ENCODE measurements around the gene KRT77. TPM values are rescaled to one million over a fixed set of nuclear protein-coding genes. Genes with fewer than 3 reads are reported as not detected.

Gene KRT77
- total RNA-seq, 1 donor from 2014 or later: 0.10 TPM

DNA sequence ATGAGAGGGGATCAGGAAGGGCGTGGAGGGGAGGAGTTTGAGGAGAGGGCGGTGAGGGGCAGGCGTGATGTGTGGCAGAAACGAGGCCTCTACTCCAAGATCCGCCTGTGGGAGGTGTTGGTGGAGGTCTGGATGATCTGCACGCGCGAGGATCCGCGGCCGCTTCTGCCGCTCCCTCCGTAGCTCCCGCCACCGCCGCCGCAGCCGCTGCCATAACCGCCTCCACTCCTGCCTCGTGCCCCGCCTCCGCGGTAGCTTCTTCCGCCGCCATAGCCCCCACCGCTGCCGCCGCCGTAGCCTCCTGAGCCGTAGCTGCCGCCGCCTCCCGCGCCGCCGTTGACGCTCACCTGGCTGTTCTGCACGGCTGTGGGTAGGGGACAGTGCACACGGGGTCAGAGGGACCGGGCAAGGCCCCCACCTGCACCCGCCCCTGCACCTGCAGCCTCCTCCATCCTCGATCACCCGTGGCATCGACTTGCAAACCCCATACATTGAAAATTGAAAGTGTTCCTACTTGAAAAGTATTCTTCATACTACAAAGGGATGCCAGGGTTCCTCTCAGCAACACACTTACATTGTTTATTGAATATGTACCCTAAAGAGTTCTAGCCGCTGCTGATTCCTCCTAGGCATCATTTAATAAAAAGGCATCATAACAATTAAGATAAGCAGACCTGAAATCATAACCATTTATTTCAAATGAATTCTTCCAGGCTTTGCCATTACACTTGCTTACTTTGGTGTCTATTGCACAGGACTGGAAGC is 12.1 kb downstream of the KRT77 start:
- DNase-seq: no peak

DNA sequence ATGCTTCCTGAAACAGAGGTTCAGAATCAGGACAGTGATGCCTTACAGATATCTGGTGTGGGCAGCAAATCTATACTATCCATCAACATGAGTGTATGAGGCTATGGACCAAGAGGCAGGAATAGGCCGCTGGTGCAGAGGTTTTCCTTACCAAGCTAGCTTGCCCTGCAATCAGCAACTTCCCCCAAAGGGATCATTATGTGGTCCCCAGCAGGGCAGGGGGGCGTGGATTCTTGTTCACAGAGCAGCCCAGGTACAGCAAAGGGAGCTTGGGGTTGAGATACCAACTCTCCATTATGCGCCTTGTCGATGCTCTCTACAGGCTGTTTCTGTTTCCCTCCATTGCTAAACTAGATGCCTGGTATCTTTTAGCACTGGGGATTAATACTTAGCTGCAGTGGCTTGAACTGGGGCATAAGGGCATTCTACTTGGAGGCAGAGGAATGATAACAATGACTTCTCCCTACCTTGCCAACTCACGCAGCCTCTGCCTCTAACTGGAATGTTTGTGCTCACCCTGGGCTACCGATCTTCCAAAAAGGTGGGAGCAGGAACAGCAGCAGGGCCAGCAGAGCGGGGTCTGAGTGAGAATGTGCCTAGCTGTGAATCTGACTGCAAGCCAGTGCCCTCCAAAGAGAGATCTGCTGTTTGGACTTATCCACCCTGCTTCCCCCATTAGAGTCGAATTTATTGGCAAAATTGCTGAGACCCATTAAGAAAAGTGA is 12.8 kb downstream of the KRT77 start:
- DNase-seq: no peak

DNA sequence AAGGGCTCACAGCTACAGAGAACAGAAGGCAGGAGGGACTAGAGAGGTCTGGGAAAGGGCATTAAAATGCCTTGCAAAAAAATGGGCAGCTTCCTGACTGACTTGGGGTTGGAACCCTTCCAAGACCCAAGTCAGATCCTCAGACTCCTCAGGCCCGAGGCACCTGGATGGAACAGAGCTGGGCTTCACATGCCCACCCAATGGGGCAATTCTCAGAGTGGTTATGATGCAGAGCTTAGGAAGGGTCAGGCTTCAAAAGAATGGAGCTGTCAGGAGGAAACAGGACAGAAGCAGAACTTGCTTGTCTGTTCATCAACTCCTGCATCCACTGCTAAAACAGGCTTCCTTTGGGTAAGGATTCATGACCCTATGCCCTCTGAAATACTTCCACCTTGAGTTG is 13.4 kb downstream of the KRT77 start:
- DNase-seq: no peak

DNA sequence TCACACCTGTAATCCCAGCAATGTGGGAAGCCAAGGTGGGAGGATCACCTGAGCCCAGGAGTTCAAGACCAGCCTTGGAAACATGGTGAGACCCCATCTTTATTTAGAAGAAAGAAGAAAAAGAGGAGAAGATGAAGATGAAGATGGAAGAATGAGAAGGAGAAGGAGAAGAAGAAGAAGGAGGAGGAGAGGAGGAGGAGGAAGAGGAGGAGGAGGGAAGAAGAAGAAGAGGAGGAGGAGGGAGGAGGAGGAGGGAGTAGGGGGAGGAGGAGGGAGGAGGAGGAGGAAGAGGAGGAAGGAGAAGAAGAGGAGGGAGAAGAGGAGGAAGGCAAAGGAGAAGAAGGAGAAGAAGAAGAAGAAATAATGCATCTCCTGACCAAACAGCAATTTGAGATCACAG is 14.1 kb downstream of the KRT77 start:
- DNase-seq: no peak

DNA sequence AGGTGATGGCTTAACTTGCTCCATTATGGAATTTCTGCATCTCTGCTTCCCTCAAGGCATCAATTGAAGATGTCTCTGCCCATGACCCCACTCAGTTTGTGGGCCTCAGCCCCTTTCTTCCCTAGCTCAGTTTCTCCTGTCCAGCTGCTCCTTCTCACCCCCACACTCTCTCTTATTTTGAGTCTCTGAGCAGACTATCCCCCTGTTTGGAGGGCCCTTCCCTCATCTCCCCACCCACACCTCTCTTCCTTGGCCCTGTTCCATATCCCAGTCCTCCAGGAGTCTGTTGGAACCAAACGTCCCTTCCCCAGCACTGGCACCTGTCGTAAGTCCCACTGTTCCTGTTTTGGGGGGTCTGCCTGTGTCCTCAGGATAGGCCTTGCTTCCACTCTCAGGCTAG is 14.8 kb downstream of the KRT77 start:
- DNase-seq: no peak

DNA sequence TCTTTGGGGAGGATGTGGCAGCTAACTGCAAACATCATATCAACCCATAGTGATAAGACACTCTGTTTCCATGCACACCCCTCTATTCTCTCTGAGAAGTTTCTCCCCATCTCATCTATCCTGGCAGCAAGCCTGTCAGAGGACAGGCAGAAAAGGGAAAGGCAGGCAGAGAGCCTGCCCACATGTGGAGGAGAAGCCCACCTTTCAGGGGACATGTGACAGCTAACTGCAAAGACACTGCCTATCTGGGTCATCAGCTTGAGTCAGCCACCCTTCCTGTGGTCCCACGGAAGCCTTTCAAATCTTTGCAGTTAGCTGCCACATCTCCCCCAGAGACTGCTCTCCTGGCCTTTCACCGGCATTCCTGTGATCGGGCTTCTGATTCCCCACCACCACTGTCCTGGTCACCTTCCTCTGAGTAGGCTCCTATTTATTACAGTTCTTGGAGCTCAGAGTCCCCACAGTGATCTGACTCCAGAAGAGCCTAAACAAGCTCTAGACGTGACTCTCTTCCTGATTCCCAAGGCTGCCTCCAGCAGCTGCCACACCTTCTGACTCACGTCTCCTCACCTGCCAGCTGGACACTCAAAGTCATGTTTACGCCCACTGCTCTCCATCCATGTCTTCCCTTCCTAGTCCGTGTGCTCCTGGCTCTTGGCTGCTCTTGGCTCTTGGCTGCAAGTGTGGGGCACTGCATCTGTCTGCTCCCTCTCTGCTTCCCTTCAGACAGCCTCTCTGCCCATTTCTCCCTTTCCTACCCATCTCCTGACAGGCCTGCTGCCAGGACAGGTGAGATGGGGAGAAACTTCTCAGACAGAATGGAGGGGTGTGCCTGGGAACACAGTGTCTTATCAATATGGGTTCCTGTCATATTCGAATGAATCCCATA is 15.6 kb downstream of the KRT77 start:
- no peak for DNase-seq

DNA sequence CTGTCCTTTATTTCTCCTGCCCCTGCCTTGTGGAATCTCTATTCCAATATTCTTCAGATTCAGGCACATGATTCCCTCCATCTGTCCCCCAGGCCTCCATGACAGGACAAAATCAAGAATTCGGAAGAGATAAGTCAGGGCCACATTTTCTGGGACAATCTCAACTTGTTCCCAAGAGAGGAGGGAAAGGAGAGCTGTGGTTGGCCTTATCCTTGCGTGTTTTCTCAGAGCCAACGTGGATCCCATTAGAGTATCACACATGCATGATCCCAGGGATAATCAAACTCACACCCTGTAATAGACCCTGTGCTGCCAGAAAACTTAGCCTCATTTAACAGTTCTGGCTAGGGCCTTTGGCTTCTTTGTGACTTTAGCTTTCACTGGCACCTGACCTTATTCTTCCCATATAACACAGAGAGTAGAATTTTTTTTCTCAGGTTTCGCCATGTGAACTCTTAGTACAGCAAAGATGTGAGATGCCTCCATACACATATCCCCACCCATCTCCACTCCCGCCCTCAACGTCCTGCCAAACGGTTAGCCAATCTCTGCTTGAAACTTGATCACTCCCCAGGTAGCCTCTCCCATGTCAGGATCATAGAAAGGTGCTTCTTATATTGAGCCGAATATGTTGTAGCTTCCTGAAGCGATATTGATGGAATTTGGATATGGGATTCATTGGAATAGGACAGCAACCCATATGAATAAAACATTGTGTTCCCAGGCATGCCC is 16.4 kb downstream of the KRT77 start:
- DNase-seq: no peak

DNA sequence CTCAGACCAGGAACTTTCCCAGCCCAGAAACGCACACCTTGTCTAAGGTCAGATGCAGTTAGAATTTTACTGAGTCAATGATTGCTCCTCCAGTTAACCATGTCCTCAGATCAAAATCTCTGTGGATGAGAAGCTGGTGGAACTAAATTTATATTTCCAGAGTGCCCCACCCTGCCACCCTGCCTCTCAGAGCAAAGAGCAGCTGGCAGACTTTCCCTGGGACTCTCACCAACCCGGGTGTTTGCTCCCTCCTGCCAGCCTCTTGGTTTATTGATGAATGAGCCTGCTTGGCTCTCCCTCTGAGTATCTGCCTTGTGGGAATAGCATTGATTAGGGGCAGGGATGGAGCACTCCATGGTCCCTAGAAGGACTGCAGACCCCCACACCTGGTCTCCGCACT is 17.3 kb downstream of the KRT77 start:
- no peak for DNase-seq

DNA sequence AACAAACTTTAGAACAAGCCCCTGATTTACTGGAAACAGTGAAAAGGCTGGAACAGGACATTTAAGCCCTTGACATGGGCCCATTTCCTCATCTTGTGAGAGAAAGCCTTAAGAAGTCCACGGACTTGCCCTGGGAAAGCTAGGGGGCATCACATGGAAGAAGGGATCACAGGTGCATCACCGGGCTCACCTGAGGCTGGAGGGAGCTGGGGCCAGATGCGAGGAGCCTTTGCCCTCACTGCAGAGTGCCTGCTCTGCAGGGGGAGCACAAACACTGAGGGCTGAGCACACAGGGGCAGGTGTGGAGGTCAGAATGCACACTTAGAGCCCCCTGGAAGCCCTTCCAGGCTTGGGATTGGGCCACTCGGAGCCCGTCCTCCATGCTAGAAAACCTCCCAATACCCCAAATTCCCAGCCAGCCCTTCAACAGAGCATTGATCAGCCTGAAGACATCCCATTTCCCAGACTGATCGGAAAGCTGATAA is 17.9 kb downstream of the KRT77 start:
- no peak for DNase-seq

DNA sequence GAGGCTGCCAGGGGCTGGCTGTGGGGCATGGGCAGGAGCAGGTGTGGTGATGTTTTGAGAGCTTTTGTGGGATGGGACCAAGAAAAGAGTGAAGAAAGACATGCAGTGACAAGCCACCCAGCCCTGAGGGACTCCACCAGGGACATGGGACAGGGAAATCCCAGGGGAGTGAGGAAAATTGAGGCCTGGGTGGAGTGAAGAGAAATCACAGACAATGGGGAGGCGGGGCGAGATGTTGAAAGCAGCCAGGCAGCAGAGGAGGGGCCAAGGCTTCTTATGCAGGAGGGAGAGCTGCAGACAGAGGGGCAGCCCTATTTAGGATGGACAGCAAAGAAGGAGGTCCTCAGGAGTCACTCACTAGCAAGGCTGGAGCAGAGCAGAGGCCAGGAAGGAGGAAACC is 18.9 kb downstream of the KRT77 start:
- no peak for DNase-seq

DNA sequence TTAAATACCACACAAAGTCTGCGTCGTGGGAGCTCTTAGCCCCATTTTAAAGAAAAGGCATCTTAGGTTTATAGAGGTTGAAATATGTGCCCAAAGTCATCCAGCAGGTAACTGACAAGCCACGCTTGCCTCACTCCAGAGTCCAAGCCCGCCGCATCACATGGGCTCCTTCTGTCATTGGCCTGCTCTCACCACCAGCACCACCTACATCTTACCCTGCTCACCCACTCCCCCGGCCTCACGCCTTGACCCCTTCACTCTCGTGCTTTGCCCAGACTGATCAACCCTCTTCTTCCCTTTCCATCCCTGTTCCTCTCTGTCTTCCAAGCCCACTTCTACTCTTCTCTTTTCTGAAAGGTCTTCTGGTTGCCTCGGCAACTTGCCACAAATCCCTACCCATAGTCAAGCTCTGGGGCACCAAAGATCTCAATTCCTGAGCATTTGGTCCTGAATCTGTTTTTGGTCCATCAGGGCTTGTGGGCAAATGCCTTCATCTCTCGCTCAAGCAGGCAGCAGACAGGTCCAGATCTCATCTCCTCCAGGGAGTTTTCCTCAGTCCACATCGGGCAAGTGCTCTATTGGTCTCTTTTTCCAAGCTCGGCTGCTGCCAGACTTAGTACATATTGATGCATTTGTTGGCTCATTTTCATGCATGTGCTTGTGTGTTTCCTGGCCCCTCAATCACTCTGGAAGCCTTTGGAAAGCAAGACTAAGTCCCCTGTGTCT is 19.6 kb downstream of the KRT77 start:
- DNase-seq: no peak

DNA sequence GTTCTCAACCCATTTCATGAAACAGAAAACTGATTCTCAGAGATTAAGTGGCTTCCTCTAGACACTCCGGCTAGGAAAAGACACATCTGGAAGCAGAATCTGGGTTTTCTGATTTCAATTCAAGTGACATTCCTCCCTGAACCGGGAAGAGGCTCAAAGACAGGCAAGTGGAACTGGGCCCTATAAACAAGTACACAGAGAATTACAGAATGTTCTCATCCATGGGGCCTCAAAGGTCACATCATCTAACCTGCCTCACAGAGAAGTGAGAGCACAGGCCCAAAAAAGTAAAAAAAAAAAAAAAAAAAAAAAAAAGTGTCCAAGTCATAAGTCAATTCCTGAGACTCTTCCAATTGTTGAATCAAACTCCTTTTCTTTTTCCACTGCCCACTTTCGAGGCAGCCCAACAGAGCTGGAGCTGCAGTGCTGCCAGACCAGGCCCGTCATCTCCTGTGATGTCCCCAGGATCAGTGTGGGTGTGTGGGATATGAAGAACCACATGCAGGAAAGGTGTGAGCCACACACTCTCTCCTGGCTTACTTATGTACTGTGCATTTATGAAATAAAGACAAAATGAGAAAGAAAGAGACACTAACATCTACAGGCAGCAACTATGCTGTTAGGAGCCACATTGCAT is 20.3 kb downstream of the KRT77 start:
- peak; percentile 14 for DNase-seq

DNA sequence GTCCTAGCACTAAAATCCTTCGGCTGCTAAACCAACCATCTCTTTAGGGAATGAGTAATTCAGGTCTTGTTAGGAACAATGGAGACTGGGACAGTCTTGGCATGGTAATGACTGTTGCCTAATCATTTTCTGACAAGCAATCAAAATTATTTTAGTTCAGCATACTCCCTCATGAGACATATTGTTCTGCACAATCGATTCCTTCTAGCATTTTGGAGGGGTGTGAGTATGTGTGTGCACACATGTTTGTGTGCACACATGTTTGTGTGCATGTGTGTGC is 21.0 kb downstream of the KRT77 start:
- DNase-seq: no peak

DNA sequence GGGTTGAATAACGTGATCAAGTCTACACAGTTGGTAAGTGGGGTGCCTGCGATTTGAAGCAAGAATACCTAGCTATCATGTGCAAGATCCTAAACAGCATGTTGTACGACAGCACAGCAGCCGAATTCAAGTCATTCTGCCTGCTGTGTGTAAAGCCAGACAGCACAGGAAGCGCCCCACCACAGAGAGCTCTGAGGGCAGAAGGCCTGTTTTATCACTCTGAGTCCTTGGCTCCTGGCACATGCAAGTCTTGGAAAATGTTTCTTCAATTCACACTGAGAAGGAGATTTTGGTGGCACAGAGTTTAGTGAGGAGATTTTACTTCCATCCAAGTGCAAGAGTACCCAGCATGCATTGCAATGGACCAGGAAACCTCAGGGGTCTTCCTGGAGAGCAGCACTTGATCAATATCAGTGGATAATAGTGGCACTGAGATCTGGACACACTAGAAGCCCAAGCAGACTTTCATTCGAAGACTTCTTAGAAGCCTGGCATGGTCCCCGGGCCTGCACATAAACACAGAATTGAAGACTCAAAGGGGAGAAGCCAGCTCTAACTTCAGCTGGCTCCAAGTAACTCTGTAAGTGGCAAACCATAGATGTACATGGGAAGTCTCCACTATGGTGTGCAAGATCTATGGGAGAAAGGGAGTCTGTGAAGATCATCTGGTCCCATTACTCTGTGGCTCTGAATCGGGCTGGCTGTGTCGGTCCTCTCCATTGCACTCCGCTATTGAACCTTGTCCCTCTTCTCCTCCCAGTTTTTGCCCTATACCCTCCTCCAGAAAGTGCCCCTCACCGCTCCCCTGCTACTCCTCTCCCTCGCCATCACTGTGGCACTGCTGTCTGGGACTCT is 21.6 kb downstream of the KRT77 start:
- DNase-seq: no peak

DNA sequence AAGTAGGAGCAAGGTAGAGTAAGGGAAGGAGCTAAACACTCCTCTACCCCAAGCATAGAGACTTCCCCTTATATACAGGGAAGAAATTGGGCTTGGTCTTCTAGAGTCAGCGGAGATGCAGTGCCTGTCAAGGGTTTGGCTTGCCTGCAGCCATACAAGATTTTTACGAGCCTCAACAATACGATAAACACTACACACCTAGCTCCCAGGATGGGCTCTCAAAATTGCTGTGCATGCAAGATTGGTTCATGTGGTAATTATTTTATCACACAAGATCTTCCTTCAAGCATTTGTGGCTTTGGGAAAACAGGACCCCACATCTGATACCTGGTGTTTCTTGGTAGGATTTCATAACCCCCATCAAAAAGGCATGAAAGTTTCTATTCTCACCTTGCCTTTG is 23.0 kb downstream of the KRT77 start, which contains the start of gene KRT1:
Gene KRT1 (minus strand): TSS at position 45 of the 400 bp plus-strand sequence. CDS start 59 bp downstream, outside the sequence.
- DNase-seq: no peak

DNA sequence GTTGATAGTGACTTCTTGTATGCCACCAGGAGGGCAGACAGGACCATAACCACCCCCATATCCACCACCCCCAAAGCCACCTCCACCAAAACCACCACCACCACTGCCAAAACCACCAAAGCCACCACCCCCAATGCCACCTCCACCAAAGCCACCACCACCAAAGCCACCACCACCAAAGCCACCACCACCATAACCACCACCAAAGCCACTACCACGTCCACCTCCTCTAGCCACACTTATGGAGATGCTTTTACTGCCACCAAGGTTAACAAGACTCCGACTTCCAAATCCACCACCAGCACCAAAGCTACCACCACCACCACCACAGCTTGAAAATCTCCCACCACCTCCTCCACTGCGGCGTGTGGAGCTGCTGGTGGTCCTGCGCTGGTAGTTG is 23.4 kb downstream of the KRT77 start:
- no peak for DNase-seq

DNA sequence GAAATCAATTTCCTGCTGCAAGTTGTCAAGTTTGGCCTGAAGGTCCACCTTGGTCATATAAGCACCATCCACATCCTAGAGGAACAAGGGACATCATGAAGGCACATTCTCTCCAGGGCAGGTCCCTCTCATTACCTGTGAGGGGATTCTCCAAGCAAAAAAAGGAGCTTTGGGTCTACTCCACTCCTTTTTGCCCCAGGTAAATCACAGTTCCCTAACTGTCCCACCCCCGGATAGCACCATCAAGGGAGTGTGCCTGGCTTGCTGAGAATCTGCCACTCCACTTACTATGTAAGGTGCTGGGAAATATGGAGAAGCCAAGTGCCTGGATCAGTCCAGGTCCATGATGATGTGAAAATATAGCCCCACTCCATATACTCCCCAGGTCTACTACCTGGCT is 25.7 kb downstream of the KRT77 start:
- no peak for DNase-seq

DNA sequence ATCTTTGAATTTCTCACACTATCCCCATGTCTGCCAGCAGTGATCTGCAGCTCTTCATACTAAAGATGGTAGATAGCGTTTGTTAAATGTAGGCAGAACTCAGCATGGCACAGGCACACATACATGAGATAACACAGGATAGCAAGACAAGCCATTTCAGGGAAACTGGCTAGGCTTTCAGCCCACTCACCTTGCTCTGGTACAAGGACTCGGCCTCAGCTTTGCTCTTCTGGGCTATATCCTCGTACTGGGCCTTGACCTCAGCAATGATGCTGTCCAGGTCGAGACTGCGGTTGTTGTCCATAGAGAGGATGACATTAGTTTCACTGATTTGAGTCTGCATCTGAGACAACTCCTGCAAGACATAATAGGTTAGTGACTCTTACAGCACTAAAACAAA is 26.2 kb downstream of the KRT77 start:
- DNase-seq: no peak

DNA sequence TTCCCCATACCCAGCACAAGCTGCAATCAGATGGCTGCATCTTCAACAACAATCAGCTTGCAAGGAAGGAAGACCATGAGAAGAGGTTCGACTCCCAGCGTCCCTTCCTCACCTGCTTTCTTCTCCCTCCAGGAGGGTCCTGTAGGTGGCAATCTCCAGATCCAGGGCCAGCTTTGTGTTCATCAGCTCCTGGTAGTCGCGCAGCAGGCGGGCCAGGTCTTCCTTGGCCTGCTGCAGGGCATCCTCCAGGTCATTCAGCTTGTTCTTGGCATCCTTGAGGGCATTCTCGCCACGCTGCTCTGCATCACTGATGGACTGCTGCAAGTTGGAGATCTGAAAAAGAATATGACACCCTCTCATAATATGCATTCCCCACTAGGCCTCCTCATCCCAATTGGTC is 27.2 kb downstream of the KRT77 start:
- no peak for DNase-seq

DNA sequence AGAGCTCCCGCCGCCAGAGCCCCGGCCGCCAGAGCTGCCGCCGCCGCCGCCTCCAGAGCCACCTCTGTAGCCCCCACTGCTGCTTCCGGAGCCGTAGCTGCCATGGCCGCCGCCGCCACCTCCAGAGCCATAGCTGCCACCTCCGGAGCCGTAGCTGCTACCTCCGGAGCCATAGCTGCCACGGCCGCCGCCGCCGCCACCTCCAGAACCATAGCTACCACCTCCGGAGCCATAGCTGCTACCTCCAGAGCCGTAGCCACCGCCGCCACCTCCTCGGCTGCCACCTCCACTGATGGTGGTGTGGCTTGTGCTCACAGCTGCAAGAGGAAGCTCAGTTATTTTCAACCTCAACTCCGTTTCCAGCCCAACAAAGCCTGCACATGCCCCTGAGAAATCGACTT is 28.0 kb downstream of the KRT77 start:
- DNase-seq: no peak
